A673 (cell line): ENCODE data around the gene RAB11FIP3.

Source experiments
- EZH2 ChIP-seq: fragments of 200-600 bp; sonication (generic); IDR thresholded peaks from 2 replicates; pipeline ENCODE4 v1.6.1; 2017; ENCODE audit warnings: borderline replicate concordance, low read depth, mild to moderate bottlenecking, mixed read lengths, antibody characterized with exemption, low read length; ENCODE audit not compliant: poor library complexity, severe bottlenecking
- TF ChIP-seq, protein P1 (sequence below): fragments of 300-800, 200-600 bp; sonication (generic); conservative IDR thresholded peaks from 2 replicates; pipeline ENCODE4 v1.5.1; 2017; ENCODE audit warnings: low read depth, mild to moderate bottlenecking, antibody characterized with exemption, low read length, moderate library complexity, mixed read lengths

DNA sequence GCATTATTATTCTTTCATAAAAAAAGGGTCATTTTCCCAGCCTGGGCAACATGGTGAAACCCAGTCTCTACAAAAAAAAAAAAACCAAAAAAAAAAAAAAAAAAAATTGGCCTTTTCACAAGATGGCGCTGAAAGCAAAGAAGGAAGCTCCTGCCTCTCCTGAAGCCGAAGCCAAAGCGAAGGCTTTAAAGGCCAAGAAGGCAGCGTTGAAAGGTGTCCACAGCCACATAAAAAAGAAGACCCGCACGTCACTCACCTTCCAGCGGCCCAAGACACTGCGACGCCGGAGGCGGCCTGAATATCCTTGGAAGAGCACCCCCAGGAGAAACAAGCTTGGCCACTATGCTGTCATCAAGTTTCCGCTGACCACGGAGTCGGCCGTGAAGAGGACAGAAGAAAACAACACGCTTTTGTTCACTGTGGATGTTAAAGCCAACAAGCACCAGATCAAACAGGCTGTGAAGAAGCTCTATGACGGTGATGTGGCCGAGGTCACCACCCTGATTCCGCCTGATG, 38.8 kb upstream of the RAB11FIP3 start:
- TF ChIP-seq, protein P1, sequence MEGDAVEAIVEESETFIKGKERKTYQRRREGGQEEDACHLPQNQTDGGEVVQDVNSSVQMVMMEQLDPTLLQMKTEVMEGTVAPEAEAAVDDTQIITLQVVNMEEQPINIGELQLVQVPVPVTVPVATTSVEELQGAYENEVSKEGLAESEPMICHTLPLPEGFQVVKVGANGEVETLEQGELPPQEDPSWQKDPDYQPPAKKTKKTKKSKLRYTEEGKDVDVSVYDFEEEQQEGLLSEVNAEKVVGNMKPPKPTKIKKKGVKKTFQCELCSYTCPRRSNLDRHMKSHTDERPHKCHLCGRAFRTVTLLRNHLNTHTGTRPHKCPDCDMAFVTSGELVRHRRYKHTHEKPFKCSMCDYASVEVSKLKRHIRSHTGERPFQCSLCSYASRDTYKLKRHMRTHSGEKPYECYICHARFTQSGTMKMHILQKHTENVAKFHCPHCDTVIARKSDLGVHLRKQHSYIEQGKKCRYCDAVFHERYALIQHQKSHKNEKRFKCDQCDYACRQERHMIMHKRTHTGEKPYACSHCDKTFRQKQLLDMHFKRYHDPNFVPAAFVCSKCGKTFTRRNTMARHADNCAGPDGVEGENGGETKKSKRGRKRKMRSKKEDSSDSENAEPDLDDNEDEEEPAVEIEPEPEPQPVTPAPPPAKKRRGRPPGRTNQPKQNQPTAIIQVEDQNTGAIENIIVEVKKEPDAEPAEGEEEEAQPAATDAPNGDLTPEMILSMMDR: 0 out of 2 replicates have a peak, but pooled peaks have one; percentile 23
- TF ChIP-seq EZH2: no peak
